Tibial artery (tissue), 4 donors: ENCODE results near the gene ZMIZ1.

Experiments used
- DNase-seq, 2 donors: peaks; one replicate each; pipeline ENCODE4 v3.0.0-alpha.2; 2019
- H3K27ac ChIP-seq, 2 donors: fragments of 200-600 bp; sonication (generic) in 1 of 2; 1 replicate in 1 of 2; 2 replicates in 1 of 2; pipeline ENCODE4 v1.5.1; 2018 to 2019; ENCODE audit warnings: mild to moderate bottlenecking in 1 of 2
- H3K27me3 ChIP-seq, 2 donors: fragments of 200-600 bp; sonication (generic) in 1 of 2; one replicate each; pipeline versions ENCODE4 v1.5.1 to v1.6.0; 2016 to 2019
- H3K36me3 ChIP-seq, 3 donors: fragments of 200-600 bp; sonication (generic) in 2 of 3; one replicate each; pipeline ENCODE4 v1.5.1; 2016 to 2019; ENCODE audit warnings: mild to moderate bottlenecking in 2 of 3
- H3K4me1 ChIP-seq, 4 donors: fragments of 200-600 bp; sonication (generic) in 2 of 4; 1 replicate in 3 of 4; 2 replicates in 1 of 4; pipeline ENCODE4 v1.5.1; 2016 to 2019
- H3K4me3 ChIP-seq, 2 donors: fragments of 200-600 bp; sonication (generic) in 1 of 2; 1 replicate in 1 of 2; 2 replicates in 1 of 2; pipeline ENCODE4 v1.5.1; 2018 to 2019; ENCODE audit warnings: mild to moderate bottlenecking in 2 of 2
- H3K9me3 ChIP-seq, 3 donors: fragments of 200-600 bp; sonication (generic) in 1 of 3; one replicate each; pipeline ENCODE4 v1.5.1; 2016 to 2019
- CTCF ChIP-seq, 2 experiments: fragments of 200-600 bp in 1 of 2; fragments of 450-650 bp in 1 of 2; IDR thresholded peaks; one replicate each; pipeline ENCODE4 v1.5.1; 2017 to 2019; ENCODE audit warnings: antibody characterized with exemption in 2 of 2, mild to moderate bottlenecking in 1 of 2, moderate library complexity in 1 of 2
- intact Hi-C: fragments of 100-400 bp; cut with DNase I; formaldehyde crosslinking; loops from one replicate; pipeline ENCODE4 v1.15.0; 2023; ENCODE audit warnings: low total_unique reads

Gene ZMIZ1

GRCh38 chr10:79055892-79056291 is 12.9 kb upstream of the ZMIZ1 start:
- intact Hi-C loops: no loop called here
- no peak overlapping the region for H3K4me3 ChIP-seq
- no peaks in the 10 kb centered on the region for H3K36me3 ChIP-seq
- H3K9me3 ChIP-seq: no peaks in the 10 kb centered on the region
- no peak overlapping the region for H3K27ac ChIP-seq
- peak; percentile 14 to 23 for DNase-seq
- TF ChIP-seq CTCF (IDR thresholded peaks at IDR 0.05): no peak
- H3K27me3 ChIP-seq: peaks cover 0 to 4% of the 10 kb centered on the region in 2 donors
- H3K4me1 ChIP-seq: no peaks in the 10 kb centered on the region

- no peaks in the 10 kb centered on the region for H3K9me3 ChIP-seq
- no peak overlapping the region for H3K27ac ChIP-seq
- no peaks in the 10 kb centered on the region for H3K4me1 ChIP-seq
- intact Hi-C loops: no loop called here
- peaks cover 0 to 4% of the 10 kb centered on the region in 2 donors for H3K27me3 ChIP-seq
- no peaks in the 10 kb centered on the region for H3K36me3 ChIP-seq
- TF ChIP-seq CTCF (IDR thresholded peaks at IDR 0.05): no peak
- DNase-seq: peak in 1 of 2 donors; percentile 47
- no peak overlapping the region for H3K4me3 ChIP-seq
These were observed 12.4 kb upstream of the ZMIZ1 start for GRCh38 chr10:79056361-79056735.

- intact Hi-C loops: no loop called here
- Histone ChIP-seq H3K27me3 (peaks cover 0 to 4% of the 10 kb centered on the region in 2 donors), H3K4me3 (no peak overlapping the region), H3K9me3 (no peaks in the 10 kb centered on the region), H3K4me1 (no peaks in the 10 kb centered on the region), H3K27ac (no peak overlapping the region), H3K36me3 (no peaks in the 10 kb centered on the region)
- no peak for TF ChIP-seq CTCF (IDR thresholded peaks at IDR 0.05)
- DNase-seq: peak; percentile 12 to 52
These were observed 11.9 kb upstream of the ZMIZ1 start for GRCh38 chr10:79056736-79057391.

GRCh38 chr10:79057481-79058275 is 11.1 kb upstream of the ZMIZ1 start:
- peak; percentile 3 to 31 for DNase-seq
- peaks cover 0 to under 1% of the 10 kb centered on the region in 2 donors for H3K27me3 ChIP-seq
- H3K4me1 ChIP-seq: no peaks in the 10 kb centered on the region
- TF ChIP-seq CTCF (IDR thresholded peaks at IDR 0.05): no peak
- intact Hi-C loops: no loop called here
- H3K9me3 ChIP-seq: no peaks in the 10 kb centered on the region
- no peak overlapping the region for H3K4me3 ChIP-seq
- no peak overlapping the region for H3K27ac ChIP-seq
- H3K36me3 ChIP-seq: no peaks in the 10 kb centered on the region

- intact Hi-C loops: no loop called here
- no peaks in the 10 kb centered on the region for H3K9me3 ChIP-seq
- H3K4me3 ChIP-seq: no peak overlapping the region
- no peak overlapping the region for H3K27ac ChIP-seq
- TF ChIP-seq CTCF (IDR thresholded peaks at IDR 0.05): no peak
- no peaks in the 10 kb centered on the region for H3K4me1 ChIP-seq
- no peaks in the 10 kb centered on the region for H3K36me3 ChIP-seq
- H3K27me3 ChIP-seq: no peaks in the 10 kb centered on the region
- DNase-seq: peak; percentile 3 to 43
These were observed 9.6 kb upstream of the ZMIZ1 start for GRCh38 chr10:79058899-79059841.
